HCT116 (cell line): ENCODE data around the gene TRIM38. TPM values are rescaled to one million over a fixed set of nuclear protein-coding genes. Genes with fewer than 3 reads are reported as not detected.

ENCODE experiments used
- ATAC-seq: fragments of 200-7000 bp; cut with Tn5 transposase; 2 replicates; pipeline ENCODE4 v1.9.1; 2020; ENCODE audit warnings: mild to moderate bottlenecking, moderate library complexity
- BruUV-seq: library from RNA; stranded (reverse); fragments of 400-500 nt; replicated peaks from 2 replicates; lab custom pipeline; 2021; lab: Mats Ljungman, UMichigan
- CTCF ChIA-PET: fragments of 300-600 bp; sonication (Branson Sonifier 250); formaldehyde crosslinking; loops from one replicate; lab custom pipeline; 2021; ENCODE audit warnings: antibody characterized with exemption; lab: Charles Lee
- POLR2A ChIA-PET: fragments of 300-600, 350-600 bp; sonication (Branson Sonifier 250); formaldehyde crosslinking; loops from one replicate; lab custom pipeline; 2021; ENCODE audit warnings: antibody characterized with exemption; lab: Charles Lee
- RAD21 ChIA-PET, 2 experiments: fragments of 300-600 bp; sonication (Branson Sonifier 250); formaldehyde crosslinking; loops; one replicate each; lab custom pipeline; 2023; ENCODE audit warnings: low total read pairs in 2 of 2; ENCODE audit not compliant: uncharacterized antibody in 2 of 2, unreplicated experiment in 2 of 2, low non-redundant PET in 1 of 2; lab: Charles Lee
- DNase-seq: peaks from one replicate; pipeline ENCODE4 v3.0.0-alpha.2; 2010; ENCODE audit warnings: low read depth, low spot score
- H2AFZ ChIP-seq: fragments of 200-600 bp; shearing (Covaris generic), sonication (generic); 2 replicates; pipeline ENCODE4 v1.6.1; 2017; ENCODE audit warnings: low read depth, mixed run types, mixed read lengths, antibody characterized with exemption, low read length; ENCODE audit not compliant: poor library complexity, severe bottlenecking
- H3K27ac ChIP-seq: 2 replicates; pipeline ENCODE4 v1.5.1; 2012; ENCODE audit warnings: low read depth, low read length
- H3K27me3 ChIP-seq: fragments of 200-600 bp; sonication (generic); 2 replicates; pipeline ENCODE4 v1.6.1; 2016; ENCODE audit warnings: mixed run types, low read length, mixed read lengths; ENCODE audit not compliant: insufficient read depth
- H3K36me3 ChIP-seq, 2 experiments: fragments of 200-500 bp in 1 of 2; fragments of 200-600 bp in 1 of 2; sonication (Bioruptor generic) in 1 of 2; sonication (generic) in 1 of 2; 2 replicates each; pipeline versions ENCODE4 v1.5.1 to v1.6.1; 2014 to 2016; ENCODE audit warnings: low read length in 2 of 2, inconsistent platforms in 1 of 2, mixed read lengths in 1 of 2, mixed run types in 1 of 2; ENCODE audit not compliant: insufficient read depth in 2 of 2, control insufficient read depth in 1 of 2
- H3K4me1 ChIP-seq, 2 experiments: fragments of 200-600 bp in 1 of 2; sonication (generic) in 1 of 2; 2 replicates each; pipeline versions ENCODE4 v1.5.1 to v1.6.1; 2012 to 2017; ENCODE audit warnings: low read length in 2 of 2, inconsistent platforms in 1 of 2, mild to moderate bottlenecking in 1 of 2, mixed read lengths in 1 of 2, mixed run types in 1 of 2, moderate library complexity in 1 of 2; ENCODE audit not compliant: insufficient read depth in 2 of 2, control insufficient read depth in 1 of 2
- H3K4me2 ChIP-seq: fragments of 200-600 bp; sonication (generic); 2 replicates; pipeline ENCODE4 v1.6.1; 2017; ENCODE audit warnings: mixed run types, low read length, mixed read lengths
- H3K4me3 ChIP-seq, 2 experiments: fragments of 200-600 bp in 1 of 2; sonication (generic) in 1 of 2; replicated peaks in 1 of 2; 2 replicates each; pipeline ENCODE4 v1.5.1; 2011 to 2016; ENCODE audit warnings: low read length in 2 of 2, control low read depth in 1 of 2, low read depth in 1 of 2, mild to moderate bottlenecking in 1 of 2, mixed read lengths in 1 of 2, mixed run types in 1 of 2
- H3K79me2 ChIP-seq: fragments of 200-600 bp; sonication (generic); 2 replicates; pipeline ENCODE4 v1.6.1; 2017; ENCODE audit warnings: mild to moderate bottlenecking, mixed run types, low read length, moderate library complexity, mixed read lengths; ENCODE audit not compliant: insufficient read depth
- H3K9ac ChIP-seq: fragments of 200-600 bp; sonication (generic); 2 replicates; pipeline ENCODE4 v1.6.1; 2016; ENCODE audit warnings: low read length, mixed read lengths
- H3K9me2 ChIP-seq: fragments of 200-600 bp; sonication (generic), shearing (Covaris generic); 2 replicates; pipeline ENCODE4 v1.6.1; 2017; ENCODE audit warnings: mixed run types, mild to moderate bottlenecking, moderate library complexity; ENCODE audit not compliant: insufficient read depth
- H3K9me3 ChIP-seq, 2 experiments: fragments of 200-500 bp in 1 of 2; fragments of 200-600 bp in 1 of 2; sonication (Bioruptor generic) in 1 of 2; sonication (generic) in 1 of 2; 2 replicates each; pipeline ENCODE4 v1.6.1; 2014 to 2017; ENCODE audit warnings: low read length in 2 of 2, mixed read lengths in 2 of 2, inconsistent platforms in 1 of 2, low read depth in 1 of 2, mild to moderate bottlenecking in 1 of 2, mixed run types in 1 of 2, moderate library complexity in 1 of 2; ENCODE audit not compliant: control insufficient read depth in 1 of 2, insufficient read depth in 1 of 2
- H4K20me1 ChIP-seq: fragments of 200-600 bp; sonication (generic), shearing (Covaris generic); 2 replicates; pipeline ENCODE4 v1.6.1; 2017; ENCODE audit warnings: mixed run types, mild to moderate bottlenecking, moderate library complexity; ENCODE audit not compliant: insufficient read depth
- CBX3 ChIP-seq: IDR thresholded peaks from 2 replicates; pipeline ENCODE4 v1.6.1; 2012; ENCODE audit warnings: low read depth
- EGR1 ChIP-seq: IDR thresholded peaks from 2 replicates; pipeline ENCODE4 v1.6.1; 2012; ENCODE audit warnings: low read depth
- ELF1 ChIP-seq: IDR thresholded peaks from 2 replicates; pipeline ENCODE4 v1.6.1; 2012; ENCODE audit warnings: low read depth, borderline replicate concordance
- JUND ChIP-seq: IDR thresholded peaks from 2 replicates; pipeline ENCODE4 v1.6.1; 2012
- POLR2AphosphoS5 ChIP-seq: IDR thresholded peaks from 2 replicates; pipeline ENCODE4 v1.6.1; 2011; ENCODE audit warnings: mild to moderate bottlenecking, low read depth, low read length, moderate library complexity
- RAD21 ChIP-seq: IDR thresholded peaks from 2 replicates; pipeline ENCODE4 v1.6.1; 2012; ENCODE audit warnings: low read depth, mild to moderate bottlenecking
- SP1 ChIP-seq: IDR thresholded peaks from 2 replicates; pipeline ENCODE4 v1.6.1; 2012; ENCODE audit warnings: low read depth
- TCF7L2 ChIP-seq: IDR thresholded peaks from 2 replicates; pipeline ENCODE4 v1.7.0; 2011; ENCODE audit warnings: borderline replicate concordance, inconsistent platforms; ENCODE audit not compliant: insufficient read depth, insufficient read length; ENCODE audit errors: extremely low read depth
- YY1 ChIP-seq: IDR thresholded peaks from 2 replicates; pipeline ENCODE4 v1.6.1; 2011; ENCODE audit warnings: low read length, low read depth, moderate library complexity, mild to moderate bottlenecking; ENCODE audit not compliant: insufficient replicate concordance; ENCODE audit errors: extremely low read depth
- ZBTB33 ChIP-seq: IDR thresholded peaks from 2 replicates; pipeline ENCODE4 v1.6.1; 2011; ENCODE audit warnings: mild to moderate bottlenecking, low read length, moderate library complexity; ENCODE audit not compliant: insufficient replicate concordance; ENCODE audit errors: extremely low read depth
- ZFX ChIP-seq: fragments of 450-650 bp; IDR thresholded peaks from 2 replicates; pipeline ENCODE4 v1.6.1; 2017
- intact Hi-C: fragments of 100-400 bp; cut with micrococcal nuclease; formaldehyde crosslinking; loops from 2 replicates; pipeline ENCODE4 v1.10.0; 2022
- total RNA-seq: library from RNA; stranded (reverse); gene quantifications from one replicate; pipeline ENCODE4 v1.2.1, GENCODE V29; 2021; ENCODE audit not compliant: unreplicated experiment
- TF ChIP-seq, protein P1 (sequence below): IDR thresholded peaks from 2 replicates; pipeline ENCODE4 v1.6.1; 2012; ENCODE audit warnings: low read depth
- TF ChIP-seq, protein P2 (sequence below): IDR thresholded peaks from 2 replicates; pipeline ENCODE4 v1.6.1; 2012

The TRIM38 gene
- total RNA-seq, 1 experiment from 2014 or later: 9.6 TPM

DNA sequence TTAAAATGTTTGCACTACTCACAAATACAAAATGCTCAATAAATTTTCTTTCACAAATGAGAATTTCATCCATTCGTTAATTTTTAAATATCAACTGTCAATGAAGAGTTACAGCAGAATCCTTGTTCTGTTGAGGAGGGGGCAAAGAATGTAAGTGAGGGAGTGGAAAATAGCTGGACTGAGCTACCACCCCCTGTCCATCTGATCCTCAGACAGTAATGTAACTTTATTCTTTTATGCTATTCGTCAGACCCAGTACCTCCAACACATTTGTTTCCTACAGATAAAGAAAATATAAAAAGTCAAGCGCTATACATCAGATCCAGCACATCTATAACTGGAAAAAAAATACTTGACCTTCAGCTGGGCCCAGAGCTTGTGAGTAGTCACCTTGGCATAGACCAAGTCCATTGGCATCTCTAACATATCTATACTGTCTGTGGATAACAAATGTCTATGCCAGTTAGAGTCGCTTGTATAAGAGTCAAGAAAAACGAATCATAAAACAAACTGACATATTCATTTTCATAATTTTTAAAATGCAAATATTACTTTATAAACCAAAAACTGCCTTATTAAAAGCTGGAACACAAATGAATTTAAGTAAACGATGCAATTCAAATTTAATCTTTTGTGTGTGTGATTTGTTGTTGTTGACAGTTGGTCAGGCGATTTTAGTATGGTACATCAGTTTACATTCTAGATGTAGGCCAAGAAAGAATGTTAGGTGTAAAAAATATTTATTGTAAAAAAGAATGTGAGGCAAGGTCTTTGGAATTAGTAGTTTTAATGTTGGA, 67.5 kb downstream of the TRIM38 start:
- ChIA-PET RAD21 (no interaction called here), POLR2A (interaction anchor here (1.4 to 9.7 kb wide), 13 partner anchors 8 to 1808 kb away, joined by 5 to 227 read pairs (median 54); a partner anchor contains a TSS), CTCF (no interaction called here)
- Histone ChIP-seq H4K20me1 (no peaks in the 10 kb centered on the region), H3K9me2 (no peaks in the 10 kb centered on the region), H3K27ac (peak overlapping the region; percentile 98), H3K9ac (peak overlapping the region; percentile 80), H3K9me3 (no peaks in the 10 kb centered on the region), H3K4me2 (peak overlapping the region; percentile 91), H3K36me3 (no peaks in the 10 kb centered on the region), H3K4me3 (no peak overlapping the region), H3K79me2 (no peaks in the 10 kb centered on the region), H3K27me3 (no peaks in the 10 kb centered on the region), H2AFZ (no peak overlapping the region), H3K4me1 (peaks cover 53 to 93% of the 10 kb centered on the region in 2 experiments)
- no peak for ATAC-seq
- intact Hi-C loops: loop anchor here (5.0 kb wide), 1 partner anchor 1102 kb away; a partner anchor contains a TSS
- TF ChIP-seq EGR1: no peak
- TF ChIP-seq CBX3: no peak
- TF ChIP-seq, protein P1, sequence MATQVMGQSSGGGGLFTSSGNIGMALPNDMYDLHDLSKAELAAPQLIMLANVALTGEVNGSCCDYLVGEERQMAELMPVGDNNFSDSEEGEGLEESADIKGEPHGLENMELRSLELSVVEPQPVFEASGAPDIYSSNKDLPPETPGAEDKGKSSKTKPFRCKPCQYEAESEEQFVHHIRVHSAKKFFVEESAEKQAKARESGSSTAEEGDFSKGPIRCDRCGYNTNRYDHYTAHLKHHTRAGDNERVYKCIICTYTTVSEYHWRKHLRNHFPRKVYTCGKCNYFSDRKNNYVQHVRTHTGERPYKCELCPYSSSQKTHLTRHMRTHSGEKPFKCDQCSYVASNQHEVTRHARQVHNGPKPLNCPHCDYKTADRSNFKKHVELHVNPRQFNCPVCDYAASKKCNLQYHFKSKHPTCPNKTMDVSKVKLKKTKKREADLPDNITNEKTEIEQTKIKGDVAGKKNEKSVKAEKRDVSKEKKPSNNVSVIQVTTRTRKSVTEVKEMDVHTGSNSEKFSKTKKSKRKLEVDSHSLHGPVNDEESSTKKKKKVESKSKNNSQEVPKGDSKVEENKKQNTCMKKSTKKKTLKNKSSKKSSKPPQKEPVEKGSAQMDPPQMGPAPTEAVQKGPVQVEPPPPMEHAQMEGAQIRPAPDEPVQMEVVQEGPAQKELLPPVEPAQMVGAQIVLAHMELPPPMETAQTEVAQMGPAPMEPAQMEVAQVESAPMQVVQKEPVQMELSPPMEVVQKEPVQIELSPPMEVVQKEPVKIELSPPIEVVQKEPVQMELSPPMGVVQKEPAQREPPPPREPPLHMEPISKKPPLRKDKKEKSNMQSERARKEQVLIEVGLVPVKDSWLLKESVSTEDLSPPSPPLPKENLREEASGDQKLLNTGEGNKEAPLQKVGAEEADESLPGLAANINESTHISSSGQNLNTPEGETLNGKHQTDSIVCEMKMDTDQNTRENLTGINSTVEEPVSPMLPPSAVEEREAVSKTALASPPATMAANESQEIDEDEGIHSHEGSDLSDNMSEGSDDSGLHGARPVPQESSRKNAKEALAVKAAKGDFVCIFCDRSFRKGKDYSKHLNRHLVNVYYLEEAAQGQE: no peak
- TF ChIP-seq JUND: no peak
- no peak for TF ChIP-seq TCF7L2
- no peak for TF ChIP-seq ELF1
- no peak for TF ChIP-seq POLR2AphosphoS5
- no peak for TF ChIP-seq RAD21
- TF ChIP-seq, protein P2, sequence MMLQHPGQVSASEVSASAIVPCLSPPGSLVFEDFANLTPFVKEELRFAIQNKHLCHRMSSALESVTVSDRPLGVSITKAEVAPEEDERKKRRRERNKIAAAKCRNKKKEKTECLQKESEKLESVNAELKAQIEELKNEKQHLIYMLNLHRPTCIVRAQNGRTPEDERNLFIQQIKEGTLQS: no peak
- no peak for TF ChIP-seq SP1
- TF ChIP-seq ZFX: no peak
- TF ChIP-seq ZBTB33: no peak
- no peak for TF ChIP-seq YY1
- BruUV-seq: no TSS peak
- DNase-seq: no peak
